ENCODE data around the gene TMEM59L.

The TMEM59L gene

DNA sequence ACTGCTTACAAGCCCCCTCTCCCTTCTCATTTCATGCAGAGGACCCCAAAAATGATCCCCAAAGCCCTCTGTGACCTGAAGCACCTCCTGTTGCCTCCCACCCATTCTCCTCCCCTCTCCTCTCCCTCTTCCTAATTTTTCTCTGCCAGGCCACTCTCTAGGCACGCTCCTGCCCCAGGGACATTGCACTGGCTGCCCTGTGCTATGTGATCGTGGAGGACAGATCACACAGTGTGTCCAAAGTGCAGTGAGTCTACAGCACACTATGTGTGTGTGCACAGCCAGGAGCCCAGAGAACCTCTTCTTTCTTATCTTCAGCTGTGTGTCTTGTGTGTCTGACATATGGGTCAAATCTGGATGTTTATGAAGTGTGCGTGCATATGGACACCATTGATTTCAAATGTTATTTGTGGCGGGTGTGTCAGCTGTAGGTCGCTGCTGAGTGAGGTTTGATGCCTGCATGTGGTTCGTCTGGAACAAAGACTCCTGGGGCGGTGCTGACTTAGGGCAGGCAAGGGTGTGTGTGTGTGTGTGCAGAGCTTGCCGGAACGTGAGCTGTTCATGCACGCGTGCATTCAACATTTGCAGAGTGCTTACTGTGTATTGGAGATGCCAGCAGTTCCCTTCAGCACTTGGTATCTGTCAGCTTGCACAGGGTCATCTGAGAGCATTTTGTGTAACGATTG is 22.1 kb downstream of the TMEM59L start (continued):
- TF ChIP-seq, protein P1, sequence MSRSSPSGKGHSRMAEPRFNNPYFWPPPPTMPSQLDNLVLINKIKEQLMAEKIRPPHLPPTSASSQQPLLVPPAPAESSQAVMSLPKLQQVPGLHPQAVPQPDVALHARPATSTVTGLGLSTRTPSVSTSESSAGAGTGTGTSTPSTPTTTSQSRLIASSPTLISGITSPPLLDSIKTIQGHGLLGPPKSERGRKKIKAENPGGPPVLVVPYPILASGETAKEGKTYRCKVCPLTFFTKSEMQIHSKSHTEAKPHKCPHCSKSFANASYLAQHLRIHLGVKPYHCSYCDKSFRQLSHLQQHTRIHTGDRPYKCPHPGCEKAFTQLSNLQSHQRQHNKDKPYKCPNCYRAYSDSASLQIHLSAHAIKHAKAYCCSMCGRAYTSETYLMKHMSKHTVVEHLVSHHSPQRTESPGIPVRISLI (tag by site-specific recombination; IDR thresholded peaks at IDR 0.05), result no peak
- TF ChIP-seq, protein P2, sequence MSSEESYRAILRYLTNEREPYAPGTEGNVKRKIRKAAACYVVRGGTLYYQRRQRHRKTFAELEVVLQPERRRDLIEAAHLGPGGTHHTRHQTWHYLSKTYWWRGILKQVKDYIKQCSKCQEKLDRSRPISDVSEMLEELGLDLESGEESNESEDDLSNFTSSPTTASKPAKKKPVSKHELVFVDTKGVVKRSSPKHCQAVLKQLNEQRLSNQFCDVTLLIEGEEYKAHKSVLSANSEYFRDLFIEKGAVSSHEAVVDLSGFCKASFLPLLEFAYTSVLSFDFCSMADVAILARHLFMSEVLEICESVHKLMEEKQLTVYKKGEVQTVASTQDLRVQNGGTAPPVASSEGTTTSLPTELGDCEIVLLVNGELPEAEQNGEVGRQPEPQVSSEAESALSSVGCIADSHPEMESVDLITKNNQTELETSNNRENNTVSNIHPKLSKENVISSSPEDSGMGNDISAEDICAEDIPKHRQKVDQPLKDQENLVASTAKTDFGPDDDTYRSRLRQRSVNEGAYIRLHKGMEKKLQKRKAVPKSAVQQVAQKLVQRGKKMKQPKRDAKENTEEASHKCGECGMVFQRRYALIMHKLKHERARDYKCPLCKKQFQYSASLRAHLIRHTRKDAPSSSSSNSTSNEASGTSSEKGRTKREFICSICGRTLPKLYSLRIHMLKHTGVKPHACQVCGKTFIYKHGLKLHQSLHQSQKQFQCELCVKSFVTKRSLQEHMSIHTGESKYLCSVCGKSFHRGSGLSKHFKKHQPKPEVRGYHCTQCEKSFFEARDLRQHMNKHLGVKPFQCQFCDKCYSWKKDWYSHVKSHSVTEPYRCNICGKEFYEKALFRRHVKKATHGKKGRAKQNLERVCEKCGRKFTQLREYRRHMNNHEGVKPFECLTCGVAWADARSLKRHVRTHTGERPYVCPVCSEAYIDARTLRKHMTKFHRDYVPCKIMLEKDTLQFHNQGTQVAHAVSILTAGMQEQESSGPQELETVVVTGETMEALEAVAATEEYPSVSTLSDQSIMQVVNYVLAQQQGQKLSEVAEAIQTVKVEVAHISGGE (tag by site-specific recombination; conservative IDR thresholded peaks at IDR 0.05; ENCODE audit: low read depth), result no peak

DNA sequence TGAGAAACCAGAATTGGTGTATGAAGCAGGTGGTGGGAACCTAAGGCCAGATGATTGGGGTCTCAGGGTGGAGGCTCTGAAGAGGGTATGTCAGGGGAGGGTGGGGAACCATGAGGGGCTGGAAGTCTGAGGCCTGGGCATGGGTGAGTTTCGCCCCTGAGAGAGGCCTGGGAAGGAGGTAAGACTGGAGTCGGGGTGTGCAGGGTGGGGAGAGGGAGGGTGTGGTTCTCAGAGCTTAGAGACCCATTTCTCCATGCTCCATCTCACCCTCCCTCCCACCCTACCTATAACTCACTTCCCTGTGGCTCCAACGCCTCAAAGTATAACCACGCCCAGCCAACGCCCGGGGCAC is 23.1 kb downstream of the TMEM59L start:
- CTCF ChIA-PET, result no interaction called here
- Histone ChIP-seq H3K4me1 (ENCODE audit: control insufficient read depth, insufficient read depth, low read length) (peaks cover 8% of the 10 kb centered on the region; the same call in 1 of the 2 replicates), H3K27ac (ENCODE audit: extremely low read depth, low read depth, low read length) (no peak overlapping the region), H3K36me3 (ENCODE audit: control insufficient read depth in 2 of 2, insufficient read depth in 1 of 2, low read length in 2 of 2) (no peaks in the 10 kb centered on the region; a peak in 1 of 3 replicates), H3K4me3 (ENCODE audit: low read depth, low read length) (no peak overlapping the region), H3K9me3 (ENCODE audit: control insufficient read depth, insufficient read depth, low read depth, low read length) (no peaks in the 10 kb centered on the region)
- TF ChIP-seq ZNF146 (tag by site-specific recombination; IDR thresholded peaks at IDR 0.05) (no peak), ZNF169 (tag by site-specific recombination; IDR thresholded peaks at IDR 0.05) (0 out of 2 replicates have a peak, but pooled peaks have one; percentile 13)
- TF ChIP-seq, protein P3, sequence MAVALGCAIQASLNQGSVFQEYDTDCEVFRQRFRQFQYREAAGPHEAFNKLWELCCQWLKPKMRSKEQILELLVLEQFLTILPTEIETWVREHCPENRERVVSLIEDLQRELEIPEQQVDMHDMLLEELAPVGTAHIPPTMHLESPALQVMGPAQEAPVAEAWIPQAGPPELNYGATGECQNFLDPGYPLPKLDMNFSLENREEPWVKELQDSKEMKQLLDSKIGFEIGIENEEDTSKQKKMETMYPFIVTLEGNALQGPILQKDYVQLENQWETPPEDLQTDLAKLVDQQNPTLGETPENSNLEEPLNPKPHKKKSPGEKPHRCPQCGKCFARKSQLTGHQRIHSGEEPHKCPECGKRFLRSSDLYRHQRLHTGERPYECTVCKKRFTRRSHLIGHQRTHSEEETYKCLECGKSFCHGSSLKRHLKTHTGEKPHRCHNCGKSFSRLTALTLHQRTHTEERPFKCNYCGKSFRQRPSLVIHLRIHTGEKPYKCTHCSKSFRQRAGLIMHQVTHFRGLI (tag by site-specific recombination; IDR thresholded peaks at IDR 0.05), result no peak
- TF ChIP-seq, protein P4, sequence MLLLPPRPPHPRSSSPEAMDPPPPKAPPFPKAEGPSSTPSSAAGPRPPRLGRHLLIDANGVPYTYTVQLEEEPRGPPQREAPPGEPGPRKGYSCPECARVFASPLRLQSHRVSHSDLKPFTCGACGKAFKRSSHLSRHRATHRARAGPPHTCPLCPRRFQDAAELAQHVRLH (tag by site-specific recombination; IDR thresholded peaks at IDR 0.05), result no peak
- TF ChIP-seq, protein P5, sequence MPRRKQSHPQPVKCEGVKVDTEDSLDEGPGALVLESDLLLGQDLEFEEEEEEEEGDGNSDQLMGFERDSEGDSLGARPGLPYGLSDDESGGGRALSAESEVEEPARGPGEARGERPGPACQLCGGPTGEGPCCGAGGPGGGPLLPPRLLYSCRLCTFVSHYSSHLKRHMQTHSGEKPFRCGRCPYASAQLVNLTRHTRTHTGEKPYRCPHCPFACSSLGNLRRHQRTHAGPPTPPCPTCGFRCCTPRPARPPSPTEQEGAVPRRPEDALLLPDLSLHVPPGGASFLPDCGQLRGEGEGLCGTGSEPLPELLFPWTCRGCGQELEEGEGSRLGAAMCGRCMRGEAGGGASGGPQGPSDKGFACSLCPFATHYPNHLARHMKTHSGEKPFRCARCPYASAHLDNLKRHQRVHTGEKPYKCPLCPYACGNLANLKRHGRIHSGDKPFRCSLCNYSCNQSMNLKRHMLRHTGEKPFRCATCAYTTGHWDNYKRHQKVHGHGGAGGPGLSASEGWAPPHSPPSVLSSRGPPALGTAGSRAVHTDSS (tag by site-specific recombination; IDR thresholded peaks at IDR 0.05), result no peak
- POLR2A ChIA-PET, result interaction anchor here (1.2 kb wide), 1 partner anchor 64 kb away, joined by 3 read pairs; the partner anchor contains the start of gene UBA52

DNA sequence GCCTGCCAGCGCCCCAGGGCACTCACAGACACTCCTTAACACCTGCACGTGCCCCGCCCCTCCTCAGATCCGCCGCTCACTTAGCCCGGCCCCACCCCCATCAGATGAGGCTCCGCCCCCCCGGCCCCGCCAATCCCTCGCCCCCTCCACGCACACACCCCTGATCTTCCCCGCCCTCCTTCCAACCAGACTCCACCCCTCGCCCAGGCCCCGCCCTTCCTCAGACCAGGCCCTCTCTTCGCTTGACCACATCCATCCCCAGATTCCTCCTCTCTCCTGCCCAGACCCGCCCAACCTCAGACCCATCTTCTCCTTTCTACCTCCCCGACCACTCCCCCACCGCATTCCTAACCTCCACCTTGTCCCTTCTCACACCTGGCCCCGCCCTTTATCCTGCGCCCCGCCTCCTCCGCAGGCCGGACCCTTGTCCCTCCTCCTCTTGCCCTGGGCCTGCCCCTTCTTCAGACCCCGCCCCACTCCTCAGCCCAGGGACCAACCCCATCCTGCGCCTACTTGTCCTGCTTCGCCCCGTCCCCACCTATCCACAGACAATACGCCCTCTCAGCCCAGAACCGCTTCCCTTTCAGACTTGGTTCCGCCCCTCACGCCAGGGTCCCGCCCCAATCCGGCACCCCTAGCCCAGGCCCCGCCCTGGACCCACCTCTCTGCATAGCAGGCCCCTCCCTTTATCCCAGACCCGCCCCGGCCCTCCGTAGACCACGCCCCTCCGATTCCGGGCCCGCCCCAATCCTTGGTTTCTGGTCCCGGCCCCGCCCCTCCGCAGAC is 23.7 kb downstream of the TMEM59L start:
- H3K4me3 ChIP-seq (ENCODE audit: low read depth, low read length), result peak overlapping the region; percentile 86
- CTCF ChIA-PET, result no interaction called here
- H3K27ac ChIP-seq (ENCODE audit: extremely low read depth, low read depth, low read length), result no peak overlapping the region
- H3K36me3 ChIP-seq (ENCODE audit: control insufficient read depth in 2 of 2, insufficient read depth in 1 of 2, low read length in 2 of 2), result no peaks in the 10 kb centered on the region; a peak in 1 of 3 replicates
- H3K9me3 ChIP-seq (ENCODE audit: control insufficient read depth, insufficient read depth, low read depth, low read length), result no peaks in the 10 kb centered on the region
- POLR2A ChIA-PET, result no interaction called here
- H3K4me1 ChIP-seq (ENCODE audit: control insufficient read depth, insufficient read depth, low read length), result peaks cover 8% of the 10 kb centered on the region; the same call in 1 of the 2 replicates
- TF ChIP-seq ZNF341 (tag by site-specific recombination; IDR thresholded peaks at IDR 0.05; ENCODE audit: low read depth), result no peak
- TF ChIP-seq, protein P6, sequence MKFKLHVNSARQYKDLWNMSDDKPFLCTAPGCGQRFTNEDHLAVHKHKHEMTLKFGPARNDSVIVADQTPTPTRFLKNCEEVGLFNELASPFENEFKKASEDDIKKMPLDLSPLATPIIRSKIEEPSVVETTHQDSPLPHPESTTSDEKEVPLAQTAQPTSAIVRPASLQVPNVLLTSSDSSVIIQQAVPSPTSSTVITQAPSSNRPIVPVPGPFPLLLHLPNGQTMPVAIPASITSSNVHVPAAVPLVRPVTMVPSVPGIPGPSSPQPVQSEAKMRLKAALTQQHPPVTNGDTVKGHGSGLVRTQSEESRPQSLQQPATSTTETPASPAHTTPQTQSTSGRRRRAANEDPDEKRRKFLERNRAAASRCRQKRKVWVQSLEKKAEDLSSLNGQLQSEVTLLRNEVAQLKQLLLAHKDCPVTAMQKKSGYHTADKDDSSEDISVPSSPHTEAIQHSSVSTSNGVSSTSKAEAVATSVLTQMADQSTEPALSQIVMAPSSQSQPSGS (tag by site-specific recombination; IDR thresholded peaks at IDR 0.05; ENCODE audit: low read depth), result no peak
- TF ChIP-seq OSR2 (tag by site-specific recombination; IDR thresholded peaks at IDR 0.05), result no peak
- TF ChIP-seq, protein P7, sequence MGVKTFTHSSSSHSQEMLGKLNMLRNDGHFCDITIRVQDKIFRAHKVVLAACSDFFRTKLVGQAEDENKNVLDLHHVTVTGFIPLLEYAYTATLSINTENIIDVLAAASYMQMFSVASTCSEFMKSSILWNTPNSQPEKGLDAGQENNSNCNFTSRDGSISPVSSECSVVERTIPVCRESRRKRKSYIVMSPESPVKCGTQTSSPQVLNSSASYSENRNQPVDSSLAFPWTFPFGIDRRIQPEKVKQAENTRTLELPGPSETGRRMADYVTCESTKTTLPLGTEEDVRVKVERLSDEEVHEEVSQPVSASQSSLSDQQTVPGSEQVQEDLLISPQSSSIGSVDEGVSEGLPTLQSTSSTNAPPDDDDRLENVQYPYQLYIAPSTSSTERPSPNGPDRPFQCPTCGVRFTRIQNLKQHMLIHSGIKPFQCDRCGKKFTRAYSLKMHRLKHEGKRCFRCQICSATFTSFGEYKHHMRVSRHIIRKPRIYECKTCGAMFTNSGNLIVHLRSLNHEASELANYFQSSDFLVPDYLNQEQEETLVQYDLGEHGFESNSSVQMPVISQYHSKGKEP (tag by site-specific recombination; IDR thresholded peaks at IDR 0.05), result no peak
- TF ChIP-seq ZNF19 (tag by site-specific recombination; IDR thresholded peaks at IDR 0.05; ENCODE audit: low read depth), result no peak
- TF ChIP-seq, protein P8, sequence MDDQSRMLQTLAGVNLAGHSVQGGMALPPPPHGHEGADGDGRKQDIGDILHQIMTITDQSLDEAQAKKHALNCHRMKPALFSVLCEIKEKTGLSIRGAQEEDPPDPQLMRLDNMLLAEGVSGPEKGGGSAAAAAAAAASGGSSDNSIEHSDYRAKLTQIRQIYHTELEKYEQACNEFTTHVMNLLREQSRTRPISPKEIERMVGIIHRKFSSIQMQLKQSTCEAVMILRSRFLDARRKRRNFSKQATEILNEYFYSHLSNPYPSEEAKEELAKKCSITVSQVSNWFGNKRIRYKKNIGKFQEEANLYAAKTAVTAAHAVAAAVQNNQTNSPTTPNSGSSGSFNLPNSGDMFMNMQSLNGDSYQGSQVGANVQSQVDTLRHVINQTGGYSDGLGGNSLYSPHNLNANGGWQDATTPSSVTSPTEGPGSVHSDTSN (CRISPR knock-in tag; IDR thresholded peaks at IDR 0.05), result no peak
- no peak for TF ChIP-seq ZXDB (tag by site-specific recombination; IDR thresholded peaks at IDR 0.05)
- TF ChIP-seq ZNF146 (tag by site-specific recombination; IDR thresholded peaks at IDR 0.05), result no peak
- TF ChIP-seq EGR2 (tag by site-specific recombination; IDR thresholded peaks at IDR 0.05; ENCODE audit: low read depth), result no peak
- no peak for TF ChIP-seq ZNF560 (tag by site-specific recombination; IDR thresholded peaks at IDR 0.05; ENCODE audit: borderline replicate concordance)
